ENCODE results near the gene CDK6.

Gene CDK6

GRCh38 chr7:92668564-92668963 is 167.8 kb downstream of the CDK6 start:
- no peak for DNase-seq

GRCh38 chr7:92667816-92668535 is 168.4 kb downstream of the CDK6 start:
- DNase-seq = no peak

GRCh38 chr7:92665926-92666325 is 170.4 kb downstream of the CDK6 start:
- no peak for DNase-seq

- no peak for DNase-seq
Observed at GRCh38 chr7:92661651-92662050, 174.7 kb downstream of the CDK6 start.

GRCh38 chr7:92658671-92659070 is 177.7 kb downstream of the CDK6 start:
- no peak for DNase-seq

- DNase-seq = no peak
Observed at GRCh38 chr7:92657391-92657790, 179.0 kb downstream of the CDK6 start.

- DNase-seq = no peak
Observed at GRCh38 chr7:92656121-92656520, 180.3 kb downstream of the CDK6 start.

- no peak for DNase-seq
Observed at GRCh38 chr7:92655346-92655884, 181.0 kb downstream of the CDK6 start.

GRCh38 chr7:92653136-92653535 is 183.2 kb downstream of the CDK6 start:
- no peak for DNase-seq

- DNase-seq = no peak
Observed at GRCh38 chr7:92652536-92652935, 183.8 kb downstream of the CDK6 start.

GRCh38 chr7:92650391-92650790 is 186.0 kb downstream of the CDK6 start:
- no peak for DNase-seq

- no peak for DNase-seq
Observed at GRCh38 chr7:92648067-92648466, 188.3 kb downstream of the CDK6 start.

- DNase-seq = no peak
Observed at GRCh38 chr7:92647652-92648051, 188.7 kb downstream of the CDK6 start.

- DNase-seq = no peak
Observed at GRCh38 chr7:92647011-92647625, 189.3 kb downstream of the CDK6 start.

GRCh38 chr7:92645114-92646061 is 191.0 kb downstream of the CDK6 start:
- no peak for DNase-seq

- DNase-seq = no peak
Observed at GRCh38 chr7:92644406-92645113, 191.8 kb downstream of the CDK6 start.

- no peak for DNase-seq
Observed at GRCh38 chr7:92643821-92644220, 192.6 kb downstream of the CDK6 start.

- peak in 1 of 4 experiments; percentile 3 for DNase-seq
Observed at GRCh38 chr7:92641921-92642511, 194.4 kb downstream of the CDK6 start.

GRCh38 chr7:92639966-92640365 is 196.4 kb downstream of the CDK6 start:
- no peak for DNase-seq

- no peak for DNase-seq
Observed at GRCh38 chr7:92639213-92639896, 197.0 kb downstream of the CDK6 start.

- DNase-seq = no peak
Observed at GRCh38 chr7:92636018-92636560, 200.3 kb downstream of the CDK6 start.

All from activated naive CD4-positive, alpha-beta T cell (primary cell).